OCI-LY1 (cell line): ENCODE measurements around the gene CDH13.

ENCODE experiments used
- H2AFZ ChIP-seq: fragments of 200-600 bp; sonication (generic), shearing (Covaris generic); 2 replicates; pipeline ENCODE4 v1.6.0; 2014; ENCODE audit warnings: antibody characterized with exemption, mild to moderate bottlenecking, low read length
- H3F3A ChIP-seq: fragments of 200-600 bp; sonication (generic), shearing (Covaris generic); 2 replicates; pipeline ENCODE4 v1.6.0; 2014; ENCODE audit warnings: mild to moderate bottlenecking, antibody characterized with exemption, low read length, moderate library complexity; ENCODE audit not compliant: insufficient read depth
- H3K27ac ChIP-seq: fragments of 200-600 bp; sonication (generic); 2 replicates; pipeline ENCODE4 v1.5.1; 2014; ENCODE audit warnings: low read length, mixed run types, mild to moderate bottlenecking, low read depth; ENCODE audit not compliant: poor library complexity, severe bottlenecking
- H3K27me3 ChIP-seq: fragments of 200-600 bp; sonication (generic); 2 replicates; pipeline ENCODE4 v1.6.0; 2014; ENCODE audit warnings: antibody characterized with exemption, mild to moderate bottlenecking, low read length, moderate library complexity; ENCODE audit not compliant: insufficient read depth
- H3K36me3 ChIP-seq: fragments of 200-600 bp; sonication (generic); 2 replicates; pipeline ENCODE4 v1.6.1; 2014; ENCODE audit warnings: mild to moderate bottlenecking, antibody characterized with exemption, low read length, moderate library complexity, mixed read lengths; ENCODE audit not compliant: insufficient read depth
- H3K4me1 ChIP-seq: fragments of 200-600 bp; sonication (generic); 2 replicates; pipeline ENCODE4 v1.5.1; 2014; ENCODE audit warnings: mild to moderate bottlenecking, low read length, moderate library complexity; ENCODE audit not compliant: insufficient read depth, severe bottlenecking
- H3K4me2 ChIP-seq: fragments of 200-600 bp; sonication (generic), shearing (Covaris generic); 2 replicates; pipeline ENCODE4 v1.6.1; 2014; ENCODE audit warnings: low read length
- H3K4me3 ChIP-seq: fragments of 200-600 bp; sonication (generic); 2 replicates; pipeline ENCODE4 v1.5.1; 2014; ENCODE audit warnings: low read length, low read depth, mild to moderate bottlenecking, mixed read lengths; ENCODE audit not compliant: poor library complexity, severe bottlenecking
- H3K79me2 ChIP-seq: fragments of 200-600 bp; shearing (Covaris generic); 2 replicates; pipeline ENCODE4 v1.6.1; 2016; ENCODE audit warnings: mixed run types, low read length, mixed read lengths; ENCODE audit not compliant: insufficient read depth
- H3K9ac ChIP-seq: fragments of 200-600 bp; sonication (generic), shearing (Covaris generic); 2 replicates; pipeline ENCODE4 v1.6.1; 2014; ENCODE audit warnings: mild to moderate bottlenecking, low read length, mixed read lengths
- H3K9me2 ChIP-seq: fragments of 200-600 bp; sonication (generic), shearing (Covaris generic); 2 replicates; pipeline ENCODE4 v1.6.1; 2014; ENCODE audit warnings: low read depth, mild to moderate bottlenecking, low read length, mixed read lengths
- H3K9me3 ChIP-seq: fragments of 200-600 bp; shearing (Covaris generic); 2 replicates; pipeline ENCODE4 v1.6.1; 2014; ENCODE audit warnings: low read length, mixed read lengths
- H4K20me1 ChIP-seq: fragments of 200-600 bp; sonication (generic), shearing (Covaris generic); 2 replicates; pipeline ENCODE4 v1.6.0; 2016; ENCODE audit warnings: mild to moderate bottlenecking, low read length; ENCODE audit not compliant: insufficient read depth
- EZH2 ChIP-seq: fragments of 200-600 bp; sonication (generic), shearing (Covaris generic); IDR thresholded peaks from 2 replicates; pipeline ENCODE4 v1.8.0; 2017; ENCODE audit warnings: borderline replicate concordance, mixed run types, mild to moderate bottlenecking, antibody characterized with exemption, low read length, moderate library complexity, mixed read lengths
- TF ChIP-seq, protein P1 (sequence below): fragments of 200-600 bp; sonication (generic), shearing (Covaris generic); IDR thresholded peaks from 2 replicates; pipeline ENCODE4 v1.5.1; 2017; ENCODE audit warnings: mild to moderate bottlenecking, antibody characterized with exemption, low read length, moderate library complexity, mixed read lengths

Gene CDH13

DNA sequence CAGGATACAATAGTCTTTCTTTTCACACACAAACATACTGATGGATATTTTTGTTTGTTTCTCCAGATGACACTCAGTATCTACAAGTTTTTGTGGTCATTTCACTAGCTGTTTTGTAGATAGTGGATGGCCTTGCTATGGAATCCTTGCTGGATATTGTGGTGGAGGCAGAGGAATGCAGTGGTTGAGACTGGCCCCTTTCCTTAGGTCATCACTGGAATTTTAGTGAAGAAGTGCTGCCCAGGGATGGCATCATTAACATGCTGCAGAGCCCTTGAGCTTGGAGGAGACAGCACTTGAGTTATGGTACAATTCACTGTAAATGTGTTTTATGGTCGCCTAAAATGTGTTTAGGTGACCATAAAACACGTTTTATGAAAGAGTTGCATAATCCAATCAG lies 725.1 kb downstream of the CDH13 start:
- H3K27ac ChIP-seq, result no peak overlapping the region
- H3K9me3 ChIP-seq, result no peaks in the 10 kb centered on the region
- no peak overlapping the region for H2AFZ ChIP-seq
- H3K4me1 ChIP-seq, result no peaks in the 10 kb centered on the region
- no peaks in the 10 kb centered on the region for H3K9me2 ChIP-seq
- TF ChIP-seq, protein P1, sequence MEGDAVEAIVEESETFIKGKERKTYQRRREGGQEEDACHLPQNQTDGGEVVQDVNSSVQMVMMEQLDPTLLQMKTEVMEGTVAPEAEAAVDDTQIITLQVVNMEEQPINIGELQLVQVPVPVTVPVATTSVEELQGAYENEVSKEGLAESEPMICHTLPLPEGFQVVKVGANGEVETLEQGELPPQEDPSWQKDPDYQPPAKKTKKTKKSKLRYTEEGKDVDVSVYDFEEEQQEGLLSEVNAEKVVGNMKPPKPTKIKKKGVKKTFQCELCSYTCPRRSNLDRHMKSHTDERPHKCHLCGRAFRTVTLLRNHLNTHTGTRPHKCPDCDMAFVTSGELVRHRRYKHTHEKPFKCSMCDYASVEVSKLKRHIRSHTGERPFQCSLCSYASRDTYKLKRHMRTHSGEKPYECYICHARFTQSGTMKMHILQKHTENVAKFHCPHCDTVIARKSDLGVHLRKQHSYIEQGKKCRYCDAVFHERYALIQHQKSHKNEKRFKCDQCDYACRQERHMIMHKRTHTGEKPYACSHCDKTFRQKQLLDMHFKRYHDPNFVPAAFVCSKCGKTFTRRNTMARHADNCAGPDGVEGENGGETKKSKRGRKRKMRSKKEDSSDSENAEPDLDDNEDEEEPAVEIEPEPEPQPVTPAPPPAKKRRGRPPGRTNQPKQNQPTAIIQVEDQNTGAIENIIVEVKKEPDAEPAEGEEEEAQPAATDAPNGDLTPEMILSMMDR, result no peak
- no peak for TF ChIP-seq EZH2
- H3K79me2 ChIP-seq, result no peaks in the 10 kb centered on the region
- no peaks in the 10 kb centered on the region for H3K36me3 ChIP-seq
- no peaks in the 10 kb centered on the region for H3K27me3 ChIP-seq
- no peaks in the 10 kb centered on the region for H4K20me1 ChIP-seq
- H3K4me2 ChIP-seq, result no peak overlapping the region
- no peak overlapping the region for H3K9ac ChIP-seq
- no peak overlapping the region for H3K4me3 ChIP-seq
- H3F3A ChIP-seq, result no peaks in the 10 kb centered on the region

GRCh38 chr16:83353241-83353640 lies 726.5 kb downstream of the CDH13 start:
- Histone ChIP-seq H3F3A (no peaks in the 10 kb centered on the region), H3K27ac (no peak overlapping the region), H3K4me3 (no peak overlapping the region), H3K9me3 (no peaks in the 10 kb centered on the region), H3K9ac (no peak overlapping the region), H2AFZ (no peak overlapping the region), H3K79me2 (no peaks in the 10 kb centered on the region), H4K20me1 (no peaks in the 10 kb centered on the region), H3K4me2 (no peak overlapping the region), H3K4me1 (no peaks in the 10 kb centered on the region), H3K36me3 (no peaks in the 10 kb centered on the region), H3K27me3 (no peaks in the 10 kb centered on the region), H3K9me2 (no peaks in the 10 kb centered on the region)
- TF ChIP-seq EZH2, result no peak

- Histone ChIP-seq H3K27me3 (no peaks in the 10 kb centered on the region), H3K79me2 (no peaks in the 10 kb centered on the region), H3K4me2 (no peak overlapping the region), H3F3A (no peaks in the 10 kb centered on the region), H3K4me1 (no peaks in the 10 kb centered on the region), H4K20me1 (no peaks in the 10 kb centered on the region), H2AFZ (no peak overlapping the region), H3K36me3 (no peaks in the 10 kb centered on the region), H3K9me3 (no peaks in the 10 kb centered on the region), H3K27ac (no peak overlapping the region), H3K9me2 (no peaks in the 10 kb centered on the region), H3K4me3 (no peak overlapping the region), H3K9ac (no peak overlapping the region)
- no peak for TF ChIP-seq EZH2
- TF ChIP-seq, protein P1, result no peak
Observed at GRCh38 chr16:83354015-83354414, 727.2 kb downstream of the CDH13 start.

DNA sequence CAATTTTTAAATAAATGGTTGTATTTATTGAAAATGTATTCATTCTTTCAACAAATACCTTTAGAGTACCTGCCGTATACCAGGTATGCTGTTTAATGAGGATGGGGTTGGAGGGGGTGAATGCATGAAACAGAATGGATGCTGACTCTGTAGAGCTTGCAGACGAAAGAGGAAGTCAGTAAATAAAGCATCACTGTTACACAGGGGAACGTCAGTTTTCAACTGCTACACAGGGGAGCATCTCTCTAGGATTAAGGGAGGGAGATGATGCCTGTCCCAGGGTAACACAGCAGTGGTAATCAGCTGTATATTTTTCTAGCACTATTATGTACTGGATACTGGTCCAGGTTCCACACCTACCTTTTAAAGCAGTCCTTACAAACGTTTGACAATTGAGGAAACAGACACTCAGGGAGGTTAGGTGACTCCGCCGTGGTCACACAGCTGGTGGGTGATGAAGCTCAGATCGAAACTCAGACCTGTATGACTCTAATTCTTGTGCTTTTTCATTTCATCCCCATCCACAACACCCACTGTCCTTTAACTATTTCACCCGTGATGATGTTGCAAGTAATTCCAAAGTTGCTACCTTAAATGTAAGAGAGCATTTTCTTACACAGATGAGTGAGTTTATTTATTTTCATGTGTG lies 728.9 kb downstream of the CDH13 start:
- no peak for TF ChIP-seq EZH2
- TF ChIP-seq, protein P1, result no peak
- Histone ChIP-seq H3F3A (no peaks in the 10 kb centered on the region), H3K27ac (no peak overlapping the region), H3K4me1 (no peaks in the 10 kb centered on the region), H3K79me2 (no peaks in the 10 kb centered on the region), H3K9me2 (no peaks in the 10 kb centered on the region), H3K4me2 (no peak overlapping the region), H3K9me3 (no peaks in the 10 kb centered on the region), H2AFZ (no peak overlapping the region), H3K9ac (no peak overlapping the region), H3K27me3 (no peaks in the 10 kb centered on the region), H3K36me3 (no peaks in the 10 kb centered on the region), H4K20me1 (no peaks in the 10 kb centered on the region), H3K4me3 (no peak overlapping the region)
